NCI-H187 treated with DMSO at 0.1 percent for 48 hours (cell line): Measurements from ENCODE around the gene CDK4.
A peak's percentile ranks its signal among the peaks of the same experiment; 100 is the strongest.

Source experiments
- DNase-seq: peaks from one replicate; lab custom pipeline; 2025; lab: John Stamatoyannopoulos, UW

Gene CDK4

DNA sequence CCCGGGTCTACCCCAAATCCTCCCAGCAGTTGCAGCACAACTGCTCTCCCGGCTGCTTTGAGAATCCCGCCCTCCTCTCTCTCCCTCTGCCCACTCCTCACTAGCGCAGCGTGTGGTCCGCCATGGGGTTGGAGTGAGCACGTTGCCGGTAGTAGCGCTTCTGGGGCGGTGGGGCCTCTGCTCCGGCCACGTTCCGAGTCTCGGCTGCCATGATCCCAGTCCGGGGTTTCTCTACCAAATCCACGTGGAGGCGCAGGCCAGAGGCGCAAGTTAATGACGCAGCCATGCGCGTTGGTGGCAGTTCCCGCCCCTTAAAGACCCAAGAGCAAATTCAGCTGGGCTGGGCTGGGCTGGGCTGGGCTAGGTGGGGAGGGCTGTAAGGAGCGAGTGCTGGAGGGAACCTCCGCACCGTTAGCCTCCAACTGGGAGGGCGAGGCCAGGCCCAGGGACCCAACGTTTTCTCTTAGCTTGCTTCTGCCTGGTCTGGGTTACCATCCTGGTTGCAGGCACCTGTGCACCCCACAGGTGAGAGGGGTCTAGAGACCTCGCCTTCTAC is 19.8 kb upstream of the CDK4 start, which contains the start of gene METTL1:
Gene METTL1, minus strand, starts transcription at position 233 of the 556 bp plus-strand sequence. Its CDS starts 22 bp downstream, at position 211.
- DNase-seq = peak; percentile 88

DNA sequence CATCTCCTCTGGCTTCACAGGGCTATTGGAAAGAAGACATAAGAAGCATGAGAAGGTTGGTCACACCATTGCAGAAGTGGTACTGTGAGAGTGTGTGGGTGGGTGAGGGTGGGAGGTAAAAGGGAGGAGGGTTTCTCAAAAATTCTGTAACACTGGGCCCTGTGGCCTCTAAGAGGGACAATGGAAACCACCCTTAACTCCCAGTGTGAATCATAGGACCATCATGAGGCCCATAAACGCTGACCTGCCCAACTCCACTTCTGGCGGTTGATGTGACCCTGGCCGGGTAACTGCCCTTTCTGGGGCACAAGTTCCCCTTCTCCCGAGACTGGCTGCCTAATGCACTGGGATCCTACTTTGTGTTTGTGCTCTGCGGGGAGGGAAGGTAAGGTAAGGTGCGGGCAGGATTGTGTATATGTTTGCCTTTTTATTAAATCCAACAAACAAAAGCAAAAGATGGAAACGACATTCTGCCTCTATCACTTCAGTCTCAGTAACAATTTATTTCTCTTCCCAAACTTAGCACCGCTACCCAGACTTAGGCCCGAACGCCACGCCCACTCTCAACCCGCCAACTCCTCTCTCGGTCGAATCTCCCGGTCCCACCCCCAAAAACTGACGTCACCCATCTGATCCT is 19.2 kb upstream of the CDK4 start:
- DNase-seq = peak; percentile 50

DNA sequence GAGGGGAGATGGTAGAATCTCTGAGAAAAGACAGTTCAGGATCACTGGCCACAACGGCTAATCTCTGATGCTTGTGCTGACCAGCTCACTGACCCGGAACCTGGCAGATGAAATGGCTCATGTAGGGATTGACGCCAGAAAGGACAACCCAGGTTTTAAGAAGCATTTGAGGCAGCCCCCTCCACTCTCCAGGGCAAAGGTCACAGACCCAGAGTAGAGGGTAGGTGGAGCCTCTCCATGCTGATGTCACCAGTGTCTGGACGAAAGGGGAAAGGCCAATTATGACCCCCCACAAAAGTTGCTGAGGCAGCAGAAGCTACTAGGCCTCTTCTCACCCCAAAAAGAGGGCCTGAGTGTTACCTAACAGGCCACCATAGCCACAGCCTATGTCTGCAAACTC is 18.6 kb upstream of the CDK4 start:
- DNase-seq = no peak

DNA sequence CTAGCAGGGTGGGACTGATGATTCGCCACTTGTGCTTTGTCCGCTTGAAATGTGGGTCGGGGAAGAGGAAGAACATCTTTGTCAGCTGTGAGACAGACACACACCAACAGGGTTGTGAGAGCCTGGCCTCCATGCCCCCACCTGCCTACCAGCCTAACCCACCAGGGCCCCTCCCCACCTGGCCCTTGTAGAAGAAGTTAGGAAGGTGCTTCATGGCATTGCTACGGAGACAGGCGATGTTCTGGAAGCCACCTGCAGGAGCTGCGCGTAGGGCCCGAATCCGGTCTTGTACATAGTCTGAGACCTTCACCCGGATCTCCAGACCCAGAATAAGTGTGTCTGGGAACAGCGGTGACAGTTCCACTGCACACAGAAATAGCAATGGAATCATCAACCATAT is 17.5 kb upstream of the CDK4 start:
- DNase-seq = no peak

DNA sequence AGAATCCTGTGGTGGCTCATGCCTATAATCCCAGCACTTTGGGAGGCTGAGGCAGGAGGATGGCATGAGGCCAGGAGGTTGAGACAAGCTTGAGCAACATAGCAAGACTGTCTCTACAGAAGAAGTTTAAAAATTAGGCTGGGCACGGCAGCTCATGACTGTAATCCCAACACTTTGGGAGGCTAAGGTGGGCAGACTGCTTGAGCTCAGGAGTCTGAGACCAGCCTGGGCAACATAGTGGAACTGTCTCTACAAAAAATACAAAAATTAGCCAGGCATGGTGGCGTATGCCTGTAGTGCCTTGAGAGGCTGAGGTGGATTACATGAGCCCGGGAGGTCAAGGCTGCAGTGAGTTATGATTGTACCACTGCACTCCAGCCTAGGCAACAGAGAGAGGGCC is 15.8 kb upstream of the CDK4 start:
- no peak for DNase-seq

DNA sequence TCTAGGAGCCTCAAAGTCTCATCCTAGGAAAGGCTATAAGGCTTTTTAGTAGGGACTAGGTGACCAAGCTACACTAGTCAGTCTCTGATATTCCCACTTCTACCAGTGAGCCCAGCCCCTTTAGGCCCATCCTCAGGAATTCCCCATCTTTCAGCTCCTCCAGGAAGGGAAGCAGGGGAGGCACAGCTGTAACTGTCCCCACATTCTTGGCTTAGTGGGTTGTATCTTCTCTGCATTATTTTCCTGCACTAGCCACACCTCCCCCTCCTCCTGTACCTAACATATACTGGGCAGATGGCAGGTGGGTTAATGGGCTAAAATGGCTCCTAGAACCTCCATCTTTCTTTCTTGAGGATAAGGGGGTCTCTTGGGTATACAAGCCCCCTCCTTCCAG is 15.2 kb upstream of the CDK4 start:
- no peak for DNase-seq

DNA sequence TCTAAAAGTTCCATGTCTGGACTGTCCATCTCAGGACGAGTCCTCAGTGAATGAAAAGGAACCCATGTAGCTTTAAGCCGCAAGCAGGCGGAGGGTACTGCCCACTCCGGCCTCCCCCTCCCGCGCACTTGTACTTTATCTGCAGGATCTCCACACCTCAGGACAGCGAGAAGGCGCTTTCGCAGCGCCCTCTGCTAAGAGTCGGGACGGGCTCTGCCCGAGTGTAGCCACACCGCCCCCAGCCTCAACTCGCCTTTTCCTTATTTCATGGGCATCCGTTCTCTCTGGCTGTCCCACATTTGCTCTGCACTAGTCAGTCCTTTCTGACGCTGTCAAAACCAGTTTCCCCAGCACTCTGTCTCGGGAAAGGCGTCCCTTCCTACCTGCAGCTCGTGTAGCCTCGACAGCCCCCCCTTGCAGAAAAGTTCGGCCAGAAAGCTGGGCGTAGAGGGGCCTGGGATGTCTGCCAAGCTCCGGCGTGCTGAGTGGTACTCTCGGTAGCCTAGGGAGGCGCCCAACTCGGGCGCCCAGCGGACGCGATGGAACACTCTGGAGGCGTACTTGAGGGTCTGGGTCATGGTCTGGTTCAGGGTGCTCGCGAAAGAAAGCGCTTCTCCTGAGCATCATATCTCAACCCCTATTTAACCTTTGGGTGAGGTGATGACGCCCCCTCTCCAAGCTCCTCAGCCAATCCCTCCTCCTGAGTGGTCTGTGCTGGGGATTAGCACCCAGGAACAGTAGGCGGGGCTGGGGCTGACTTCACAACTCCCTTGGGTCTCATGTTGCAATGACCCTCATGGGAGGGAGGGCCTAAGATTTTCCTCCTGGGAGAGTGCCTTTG is 14.6 kb upstream of the CDK4 start, which contains the start of gene CYP27B1:
Gene CYP27B1, minus strand, starts transcription at position 615 of the 841 bp plus-strand sequence. Its CDS starts 37 bp downstream, at position 578.
- DNase-seq = no peak

DNA sequence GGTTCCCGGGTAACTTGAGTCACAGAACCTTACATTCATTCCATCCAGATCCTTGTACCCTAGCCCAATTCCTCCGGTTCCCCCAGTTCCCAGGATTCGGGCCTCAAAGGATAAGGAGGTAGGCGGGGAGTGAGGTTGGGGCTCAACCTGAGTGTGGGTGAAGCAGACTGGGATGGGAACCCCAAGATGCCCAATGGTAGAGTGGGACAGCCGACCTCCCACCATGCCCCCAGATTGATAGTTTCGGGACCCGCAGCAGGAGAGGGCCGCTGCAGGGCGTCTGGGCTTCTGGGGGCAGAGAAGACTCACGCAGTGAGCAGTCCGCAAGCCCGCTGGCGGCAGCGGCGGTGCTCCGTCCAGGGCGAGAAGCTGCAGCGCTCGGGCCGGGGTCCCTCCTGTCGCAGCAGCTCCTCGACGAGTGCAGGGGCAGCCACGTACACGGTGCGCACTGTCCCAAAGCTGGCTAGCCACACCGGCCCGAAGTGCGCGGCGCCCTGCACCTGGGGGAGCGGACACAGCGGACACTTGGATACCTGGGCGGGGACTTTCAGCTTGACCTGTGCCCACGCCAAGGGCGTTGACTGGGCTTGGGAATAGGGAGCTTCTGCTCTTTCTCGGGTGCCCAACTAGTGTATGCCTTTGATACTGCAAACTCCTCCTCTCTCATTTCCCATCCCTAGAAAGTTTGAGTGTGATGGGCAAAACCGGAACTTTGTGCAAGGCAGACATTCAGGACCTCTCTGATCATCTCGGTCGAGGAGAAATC is 13.8 kb upstream of the CDK4 start:
- DNase-seq = no peak

DNA sequence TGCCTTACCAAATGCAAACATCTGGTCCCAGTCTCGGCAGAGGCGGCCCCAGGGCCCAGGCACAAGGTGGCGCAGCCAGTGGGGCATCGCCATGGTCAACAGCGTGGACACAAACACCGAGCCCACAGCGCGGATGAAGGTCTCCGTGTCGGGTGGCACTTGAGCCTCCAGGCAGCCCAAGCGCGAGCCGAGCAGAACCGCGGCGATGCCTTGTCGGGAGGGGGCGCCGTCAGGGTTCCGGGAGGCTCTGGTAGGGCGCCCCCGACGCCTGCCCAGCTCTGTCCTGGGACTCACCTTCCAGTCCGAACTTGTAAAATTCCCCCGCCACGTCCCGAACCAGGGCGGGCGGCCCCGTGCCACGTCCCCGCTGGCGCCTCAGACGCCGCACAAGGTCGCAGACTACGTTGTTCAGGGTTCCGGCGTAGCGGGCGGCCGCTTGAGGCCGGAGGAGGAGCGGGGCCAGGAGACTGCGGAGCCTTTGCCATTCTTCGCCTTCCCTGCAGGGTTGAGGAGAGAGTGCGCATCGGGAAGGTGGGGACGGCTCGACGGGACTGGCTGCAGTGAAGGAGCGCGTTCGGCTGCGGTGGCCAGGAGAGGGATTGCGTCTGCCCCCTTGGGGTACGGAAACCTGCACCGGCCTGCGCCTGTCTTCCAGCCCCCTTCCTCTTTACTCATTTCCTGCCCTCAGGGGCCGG is 13.0 kb upstream of the CDK4 start:
- DNase-seq = no peak

DNA sequence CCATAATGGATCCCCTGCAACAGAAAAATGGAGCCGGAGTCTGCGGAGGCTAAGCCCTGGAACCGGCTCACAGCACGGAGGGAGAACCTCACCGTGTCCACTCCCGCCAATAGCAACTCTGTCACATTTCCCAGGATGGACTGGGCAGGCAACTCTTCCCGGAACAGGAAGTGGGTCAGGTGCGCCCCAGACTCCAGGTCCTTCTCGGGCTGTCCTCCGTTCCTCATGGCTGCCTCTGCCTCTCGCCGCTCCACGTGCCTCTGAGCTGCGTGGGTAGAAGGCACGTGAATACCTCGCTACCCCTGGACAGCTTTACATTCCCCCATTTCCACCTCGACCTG is 12.5 kb upstream of the CDK4 start:
- no peak for DNase-seq

DNA sequence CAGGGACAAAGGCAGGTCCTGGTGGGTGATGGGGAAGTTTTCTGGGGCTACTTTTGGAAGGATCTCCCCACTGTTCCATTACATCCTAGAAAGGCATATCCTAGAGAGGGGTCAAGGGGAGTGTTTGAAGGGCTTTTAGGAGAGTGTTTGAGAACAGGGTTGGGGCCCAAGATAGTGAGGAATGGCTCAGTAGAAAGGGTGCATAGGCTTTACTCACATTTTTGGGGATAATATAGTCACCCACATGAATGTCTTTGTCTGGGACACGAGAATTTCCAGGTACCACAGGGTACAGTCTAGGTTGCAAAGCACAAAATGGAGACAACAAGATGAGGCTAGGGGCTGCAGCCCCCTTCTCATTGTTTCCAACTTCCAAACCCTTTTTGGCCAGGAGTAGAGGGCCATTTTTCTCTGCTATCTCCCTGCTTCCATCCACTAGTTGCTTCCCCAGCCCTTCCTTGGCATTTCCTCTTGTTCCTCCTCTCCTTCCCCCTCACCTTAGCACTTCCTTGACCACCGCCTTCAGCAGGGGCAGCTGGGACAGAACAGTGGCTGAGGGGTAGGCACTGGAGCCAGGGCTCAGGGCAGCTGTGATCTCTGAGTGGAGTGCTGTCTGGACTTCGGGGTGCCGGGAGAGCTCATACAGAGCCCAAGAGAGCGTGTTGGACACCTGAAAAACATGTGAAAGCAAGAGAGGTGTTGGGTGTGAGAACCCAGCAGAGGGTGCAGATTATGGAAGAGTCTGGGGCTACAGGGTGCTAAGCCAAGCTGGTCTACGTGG is 12.0 kb upstream of the CDK4 start:
- no peak for DNase-seq

DNA sequence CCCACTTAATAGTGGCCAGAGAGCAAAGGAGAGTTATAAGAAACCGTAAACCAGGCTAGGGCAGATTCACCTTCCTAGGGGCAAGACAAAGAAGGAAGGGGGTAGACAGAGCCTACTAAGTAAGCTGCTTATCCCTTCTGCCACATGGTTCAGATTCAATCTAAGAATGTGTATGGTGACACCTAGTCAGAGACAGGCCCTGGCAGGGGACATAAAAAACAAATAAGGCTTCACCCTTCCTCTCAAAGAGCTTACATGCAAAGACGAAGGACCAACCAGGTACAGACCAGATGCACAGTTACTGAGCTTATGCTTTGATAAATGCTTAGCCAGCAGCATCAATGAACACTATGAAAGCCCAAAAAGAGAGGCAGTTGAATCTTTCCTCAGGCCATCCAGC is 10.4 kb upstream of the CDK4 start:
- no peak for DNase-seq

DNA sequence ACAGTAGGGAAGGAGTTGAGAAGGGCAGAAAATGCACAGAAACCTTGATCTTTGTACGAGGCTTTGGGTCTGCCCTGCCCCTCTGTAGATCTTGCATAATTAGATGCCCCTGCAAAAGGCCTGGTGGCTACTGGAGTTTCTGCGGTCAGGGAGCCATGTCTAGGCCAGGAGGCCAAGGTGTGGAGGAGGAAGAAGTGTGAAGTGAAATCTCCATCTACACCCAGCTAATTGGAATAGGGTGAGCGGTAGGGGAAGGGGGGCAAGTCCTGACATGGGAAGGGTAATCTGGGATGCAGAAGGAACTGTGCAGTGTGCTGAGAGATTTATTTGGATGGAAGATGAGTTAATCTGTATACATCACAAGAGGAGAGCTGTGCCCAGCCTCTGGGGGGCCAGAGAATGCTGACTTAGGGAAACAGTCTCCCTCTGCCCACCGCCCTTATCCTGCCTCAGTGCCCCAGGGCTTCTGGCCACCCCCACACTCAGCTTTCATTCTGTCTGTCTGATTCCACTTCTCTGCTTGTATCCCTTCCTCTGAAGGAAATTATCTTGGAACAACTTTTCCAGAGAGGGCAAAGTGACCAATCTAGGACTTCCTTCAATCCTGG is 9.4 kb upstream of the CDK4 start:
- no peak for DNase-seq

DNA sequence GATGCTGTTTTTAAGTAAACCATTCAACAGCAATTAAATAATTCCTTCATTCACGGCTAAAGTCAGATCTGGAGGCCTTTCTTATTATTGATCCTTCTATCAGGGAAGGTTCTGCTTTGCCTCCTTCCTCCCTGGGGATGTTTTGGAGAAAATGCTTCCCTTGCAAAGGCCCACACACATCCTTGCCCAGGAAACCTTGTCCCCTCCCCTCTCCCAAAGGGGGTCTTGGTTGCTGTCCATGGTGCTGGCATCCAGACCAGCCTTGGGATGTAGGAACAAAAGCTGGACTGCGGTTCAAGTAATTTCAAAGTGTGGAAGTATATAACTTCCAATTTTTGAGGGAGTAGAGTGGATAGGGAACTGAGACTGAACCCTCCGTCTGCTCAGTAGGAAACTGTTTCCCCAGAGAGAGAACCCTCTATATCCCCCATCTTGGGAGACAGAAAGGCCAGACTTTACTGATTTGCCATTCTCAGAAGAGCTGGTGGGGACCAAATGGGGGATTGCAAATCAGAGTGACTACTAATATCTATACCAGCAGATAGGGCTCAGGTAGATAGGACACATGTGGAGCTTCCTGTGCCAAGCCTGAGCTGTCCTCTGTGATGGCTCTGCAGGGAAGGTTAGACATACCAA is 8.4 kb upstream of the CDK4 start:
- DNase-seq = no peak

DNA sequence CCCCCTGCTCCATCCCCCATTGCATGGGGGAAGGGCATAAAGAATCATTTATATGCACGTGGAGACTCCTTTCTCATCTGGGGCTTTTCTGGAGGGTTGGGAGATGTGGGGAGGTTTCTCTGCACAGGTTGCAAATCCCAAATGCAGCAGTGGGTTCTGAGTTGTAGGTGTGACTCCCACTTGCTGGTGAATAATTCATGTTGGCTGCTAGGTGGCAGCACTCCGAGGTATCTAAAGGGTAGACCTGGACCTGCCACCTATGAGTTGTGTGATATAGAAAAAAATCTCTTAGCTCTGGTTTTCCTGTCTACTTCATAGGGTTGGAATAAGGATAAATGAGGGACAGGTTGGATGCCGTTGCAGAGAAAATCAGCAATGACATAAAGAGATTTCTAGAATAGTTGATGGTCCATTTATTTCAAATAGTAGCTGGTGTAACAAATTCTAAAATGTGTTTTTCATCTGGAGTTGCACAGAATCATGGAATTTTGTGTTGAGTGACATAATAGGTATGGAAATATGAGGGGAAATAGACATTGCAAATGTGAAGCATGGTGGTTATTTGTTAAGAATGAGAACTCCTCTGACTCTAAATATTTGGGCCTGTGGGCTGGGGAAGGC is 7.4 kb upstream of the CDK4 start:
- no peak for DNase-seq

DNA sequence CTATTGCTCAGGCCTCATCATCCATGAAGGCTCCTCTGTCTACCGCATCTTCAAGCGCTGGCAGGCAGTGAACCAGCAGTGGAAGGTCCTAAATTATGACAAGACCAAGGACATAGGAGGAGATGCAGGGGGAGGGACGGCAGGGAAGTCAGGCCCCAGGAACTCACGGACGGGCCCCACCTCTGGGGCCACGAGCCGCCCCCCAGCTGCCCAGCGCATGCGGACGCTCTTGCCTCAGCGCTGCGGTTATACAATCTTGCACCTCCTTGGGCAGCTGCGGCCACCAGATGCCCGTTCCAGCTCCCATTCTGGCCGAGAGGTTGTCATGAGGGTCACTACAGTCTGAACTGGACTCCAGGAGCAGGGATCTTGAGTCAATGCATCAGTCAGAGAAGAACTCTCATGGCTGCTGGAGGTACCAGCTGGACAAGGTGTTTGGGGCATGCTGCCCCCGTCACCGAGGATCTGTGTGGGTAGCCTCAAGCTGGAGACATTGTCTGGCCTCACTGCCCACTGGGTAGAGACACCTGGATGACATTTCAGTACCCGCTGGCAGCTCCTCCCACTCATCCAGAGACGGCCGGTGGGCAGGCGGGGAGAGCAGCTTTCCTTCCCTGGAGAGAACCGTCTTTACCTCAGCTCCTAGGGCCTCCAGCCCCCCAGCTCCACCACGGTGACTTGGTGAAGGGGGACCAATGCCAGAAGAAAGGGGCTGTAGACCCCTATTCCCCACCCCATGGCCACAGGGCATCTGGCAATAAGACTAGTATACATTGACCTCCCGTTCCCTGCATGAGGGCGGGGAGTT is 6.6 kb upstream of the CDK4 start:
- DNase-seq = no peak

DNA sequence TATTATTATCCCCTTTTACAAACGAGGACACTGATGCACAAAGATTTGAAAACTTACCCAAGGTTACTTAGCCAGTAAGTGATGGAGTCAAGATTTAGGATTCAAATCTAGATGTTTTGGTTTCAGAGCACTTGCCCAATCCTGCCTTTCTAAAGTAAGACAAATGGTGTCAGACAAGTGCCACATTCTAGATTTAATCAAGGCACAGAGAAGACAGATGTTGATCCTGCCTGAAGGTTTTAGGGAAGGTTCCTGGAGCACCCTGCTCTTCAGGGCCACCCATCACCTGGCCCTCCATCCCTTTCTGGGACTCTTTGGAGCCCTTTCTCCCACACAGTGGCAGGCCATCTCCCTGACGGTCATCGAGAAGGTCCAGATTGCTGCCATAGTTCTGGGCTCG is 5.7 kb upstream of the CDK4 start:
- no peak for DNase-seq

DNA sequence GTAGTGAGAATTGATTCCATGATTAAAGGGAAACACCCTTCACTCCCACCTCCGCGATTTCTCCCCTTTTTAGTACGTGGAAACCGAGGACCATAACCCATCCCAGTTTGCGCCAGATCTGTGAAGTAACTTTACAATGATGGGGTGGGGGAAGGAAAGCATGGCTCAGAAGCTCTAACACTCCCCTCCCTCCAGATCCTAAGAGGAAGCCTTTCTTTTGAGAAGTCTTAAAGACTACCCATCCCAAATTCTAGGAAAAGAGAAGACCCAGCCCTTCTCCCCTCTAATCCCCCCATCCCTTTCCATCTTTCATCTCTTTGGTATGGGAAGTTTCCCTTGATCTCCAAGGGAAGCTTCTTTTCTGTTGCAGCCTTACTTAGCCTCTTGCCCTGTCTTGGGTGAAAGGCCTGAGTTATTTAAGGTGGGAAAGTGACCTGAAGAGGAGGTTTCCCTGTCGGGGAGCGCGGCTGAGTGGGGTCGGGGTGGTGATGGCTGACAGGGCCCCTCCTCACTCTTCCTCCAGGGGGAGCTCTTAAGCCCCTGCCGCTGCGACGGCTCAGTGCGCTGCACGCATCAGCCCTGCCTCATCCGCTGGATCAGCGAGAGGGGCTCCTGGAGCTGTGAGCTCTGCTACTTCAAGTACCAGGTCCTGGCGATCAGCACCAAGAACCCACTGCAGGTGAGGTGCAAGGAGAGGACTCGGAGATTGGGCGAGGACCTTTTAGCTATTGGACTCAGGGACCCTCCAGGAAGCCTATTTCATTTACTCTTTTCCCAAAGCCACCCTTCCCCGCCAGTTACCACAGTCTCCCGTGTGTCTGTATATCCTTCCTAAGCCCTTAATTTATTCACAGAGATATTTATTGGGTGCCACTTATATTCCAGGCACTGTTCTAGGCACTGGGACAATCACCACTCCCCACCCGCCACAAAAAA is 4.6 kb upstream of the CDK4 start:
- DNase-seq = no peak
